HepG2 (cell line): Measurements from ENCODE around the gene STEAP1. TPM values are rescaled to one million over a fixed set of nuclear protein-coding genes. Genes with fewer than 3 reads are reported as not detected.

Experiments
- ADNP ChIP-seq: sonication (generic); formaldehyde crosslinking; IDR thresholded peaks from 2 replicates; pipeline ENCODE4 v1.4.0; 2020; ENCODE audit warnings: missing genetic modification reagents
- ARNTL ChIP-seq: sonication (generic); formaldehyde crosslinking; IDR thresholded peaks from 2 replicates; pipeline ENCODE4 v1.4.0; 2020; ENCODE audit warnings: mild to moderate bottlenecking, missing genetic modification reagents
- CCAR2 ChIP-seq: fragments of 200-400 bp; formaldehyde crosslinking; optimal IDR thresholded peaks from 2 replicates; pipeline ENCODE3; 2018; ENCODE audit warnings: low read depth, mild to moderate bottlenecking, low read length, moderate library complexity
- MTF2 ChIP-seq: sonication (generic); formaldehyde crosslinking; IDR thresholded peaks from 2 replicates; pipeline ENCODE4 v1.5.0; 2020; ENCODE audit warnings: missing genetic modification reagents, borderline replicate concordance
- NCOR1 ChIP-seq: fragments of 200-600 bp; sonication (generic); IDR thresholded peaks from 2 replicates; pipeline ENCODE4 v1.7.0; 2017; ENCODE audit warnings: antibody characterized with exemption, low read length, borderline replicate concordance
- PHF8 ChIP-seq: sonication (generic); formaldehyde crosslinking; IDR thresholded peaks from 2 replicates; pipeline ENCODE4 v1.5.0; 2020; ENCODE audit warnings: missing genetic modification reagents
- PITX1 ChIP-seq: sonication (generic); formaldehyde crosslinking; IDR thresholded peaks from 2 replicates; pipeline ENCODE4 v1.5.1; 2020; ENCODE audit warnings: mild to moderate bottlenecking, missing genetic modification reagents
- RFX3 ChIP-seq: IDR thresholded peaks from 2 replicates; pipeline ENCODE4 v1.6.1; 2016; ENCODE audit warnings: missing biosample characterization, missing genetic modification reagents
- YY1 ChIP-seq: IDR thresholded peaks from 2 replicates; pipeline ENCODE4 v1.6.1; 2011; ENCODE audit warnings: low read length, low read depth, moderate library complexity, mild to moderate bottlenecking; ENCODE audit not compliant: insufficient read depth, insufficient replicate concordance
- ZNF446 ChIP-seq: sonication (generic); formaldehyde crosslinking; IDR thresholded peaks from 2 replicates; pipeline ENCODE4 v1.5.0; 2020; ENCODE audit warnings: mild to moderate bottlenecking, missing genetic modification reagents
- ZNF501 ChIP-seq: sonication (generic); formaldehyde crosslinking; IDR thresholded peaks from 2 replicates; pipeline ENCODE4 v1.5.1; 2020; ENCODE audit warnings: mild to moderate bottlenecking, moderate library complexity, missing genetic modification reagents
- ZNF839 ChIP-seq: sonication (generic); formaldehyde crosslinking; IDR thresholded peaks from 2 replicates; pipeline ENCODE4 v1.4.0; 2020; ENCODE audit warnings: missing genetic modification reagents, mild to moderate bottlenecking, borderline replicate concordance
- ZSCAN9 ChIP-seq: IDR thresholded peaks from 2 replicates; pipeline ENCODE4 v1.6.1; 2016; ENCODE audit warnings: borderline replicate concordance
- polyA plus RNA-seq, 8 experiments: library from polyadenylated mRNA; depleted of rRNA in 3 of 8; stranded (reverse) in 7 of 8; unstranded in 1 of 8; fragments of >200 nt; fragmentation: Illumina TruSeq in 4 of 8; extraction: Trizol in 4 of 8; gene quantifications; 2 replicates each; pipeline versions ENCODE4 v1.2.1 to v1.2.3, GENCODE V29; 2011 to 2016; ENCODE audit warnings: low read depth in 4 of 8, missing spikeins in 1 of 8, mixed read lengths in 1 of 8; ENCODE audit not compliant: insufficient read depth in 1 of 8
- total RNA-seq, 5 experiments: library from RNA; depleted of rRNA; stranded (reverse); fragments of >200 nt; fragmentation: Illumina TruSeq; extraction: Trizol; gene quantifications; 2 replicates each; pipeline ENCODE4 v1.2.3, GENCODE V29; 2016; ENCODE audit warnings: low read depth in 1 of 5
- TF ChIP-seq, protein P1 (sequence below): sonication (generic); formaldehyde crosslinking; IDR thresholded peaks from 2 replicates; pipeline ENCODE4 v1.5.0; 2020; ENCODE audit warnings: missing genetic modification reagents, mild to moderate bottlenecking, borderline replicate concordance
- TF ChIP-seq, protein P2 (sequence below): sonication (generic); formaldehyde crosslinking; IDR thresholded peaks from 2 replicates; pipeline ENCODE4 v1.5.1; 2020; ENCODE audit warnings: mild to moderate bottlenecking, missing genetic modification reagents, borderline replicate concordance
- TF ChIP-seq, protein P3 (sequence below): sonication (generic); formaldehyde crosslinking; IDR thresholded peaks from 2 replicates; pipeline ENCODE4 v1.4.0; 2020; ENCODE audit warnings: mild to moderate bottlenecking, missing genetic modification reagents
- TF ChIP-seq, protein P4 (sequence below): sonication (generic); formaldehyde crosslinking; IDR thresholded peaks from 2 replicates; pipeline ENCODE4 v1.8.1; 2023; ENCODE audit warnings: missing genetic modification reagents, mild to moderate bottlenecking, borderline replicate concordance
- TF ChIP-seq, protein P5 (sequence below): IDR thresholded peaks from 2 replicates; pipeline ENCODE4 v1.6.1; 2016
- TF ChIP-seq, protein P6 (sequence below): sonication (generic); formaldehyde crosslinking; IDR thresholded peaks from 2 replicates; pipeline ENCODE4 v1.5.1; 2020; ENCODE audit warnings: missing genetic modification reagents, mild to moderate bottlenecking, borderline replicate concordance
- TF ChIP-seq, protein P7 (sequence below): sonication (generic); formaldehyde crosslinking; IDR thresholded peaks from 2 replicates; pipeline ENCODE4 v1.8.1; 2023; ENCODE audit warnings: mild to moderate bottlenecking, missing genetic modification reagents

Gene STEAP1
- total and polyA plus RNA-seq, 2 of the 13 experiments (the other 11 are each of a cell fraction or from before 2014, with no cell fraction given) = 23.2 to 24.2 TPM

DNA sequence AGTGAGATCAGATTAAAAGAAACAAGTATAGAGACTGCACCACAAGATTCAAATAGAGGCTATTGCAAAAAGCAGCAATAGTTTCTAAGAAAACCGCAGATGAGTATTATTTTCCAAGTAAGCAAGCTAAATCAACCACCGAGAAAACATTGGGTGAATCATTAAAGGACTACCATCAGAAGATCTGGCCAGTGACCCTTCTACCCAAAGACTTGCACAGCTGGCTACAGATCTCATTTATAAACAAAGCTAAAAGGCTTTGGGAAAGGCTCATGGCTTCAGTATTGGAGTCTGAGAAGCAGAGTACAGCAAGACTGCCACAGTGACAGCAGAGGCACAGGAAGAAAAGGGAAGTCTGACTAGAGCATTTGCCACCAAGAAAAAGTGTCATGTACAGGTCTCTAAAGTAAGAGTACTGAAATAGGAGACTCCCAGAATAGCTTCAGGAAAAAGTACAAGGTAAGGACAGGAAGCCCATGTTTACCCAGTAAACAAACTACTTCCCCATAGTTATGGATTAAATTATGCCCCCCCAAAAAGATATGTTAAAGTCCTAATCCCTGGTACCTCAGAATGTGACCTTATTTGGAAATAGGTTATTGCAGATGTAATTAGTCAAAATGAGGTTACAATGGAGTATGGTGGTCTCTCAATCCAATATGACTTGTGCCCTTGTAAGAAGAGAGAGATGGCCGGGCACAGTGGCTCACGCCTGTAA lies 19.0 kb downstream of the STEAP1 start (continued):
- TF ChIP-seq, protein P1, sequence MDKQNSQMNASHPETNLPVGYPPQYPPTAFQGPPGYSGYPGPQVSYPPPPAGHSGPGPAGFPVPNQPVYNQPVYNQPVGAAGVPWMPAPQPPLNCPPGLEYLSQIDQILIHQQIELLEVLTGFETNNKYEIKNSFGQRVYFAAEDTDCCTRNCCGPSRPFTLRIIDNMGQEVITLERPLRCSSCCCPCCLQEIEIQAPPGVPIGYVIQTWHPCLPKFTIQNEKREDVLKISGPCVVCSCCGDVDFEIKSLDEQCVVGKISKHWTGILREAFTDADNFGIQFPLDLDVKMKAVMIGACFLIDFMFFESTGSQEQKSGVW (CRISPR knock-in tag) = no peak
- no peak for TF ChIP-seq MTF2 (CRISPR knock-in tag)
- no peak for TF ChIP-seq CCAR2
- no peak for TF ChIP-seq ZSCAN9 (CRISPR knock-in tag)
- TF ChIP-seq, protein P2, sequence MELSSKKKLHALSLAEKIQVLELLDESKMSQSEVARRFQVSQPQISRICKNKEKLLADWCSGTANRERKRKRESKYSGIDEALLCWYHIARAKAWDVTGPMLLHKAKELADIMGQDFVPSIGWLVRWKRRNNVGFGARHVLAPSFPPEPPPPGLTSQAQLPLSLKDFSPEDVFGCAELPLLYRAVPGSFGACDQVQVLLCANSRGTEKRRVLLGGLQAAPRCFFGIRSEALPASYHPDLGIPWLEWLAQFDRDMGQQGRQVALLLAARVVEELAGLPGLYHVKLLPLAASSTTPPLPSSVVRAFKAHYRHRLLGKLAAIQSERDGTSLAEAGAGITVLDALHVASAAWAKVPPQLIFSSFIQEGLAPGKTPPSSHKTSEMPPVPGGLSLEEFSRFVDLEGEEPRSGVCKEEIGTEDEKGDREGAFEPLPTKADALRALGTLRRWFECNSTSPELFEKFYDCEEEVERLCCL (CRISPR knock-in tag) = no peak
- TF ChIP-seq YY1 = no peak
- TF ChIP-seq RFX3 = no peak
- peak; percentile 22; the same call in 1 of the 2 replicates for TF ChIP-seq NCOR1
- no peak for TF ChIP-seq ARNTL (CRISPR knock-in tag)
- TF ChIP-seq, protein P3, sequence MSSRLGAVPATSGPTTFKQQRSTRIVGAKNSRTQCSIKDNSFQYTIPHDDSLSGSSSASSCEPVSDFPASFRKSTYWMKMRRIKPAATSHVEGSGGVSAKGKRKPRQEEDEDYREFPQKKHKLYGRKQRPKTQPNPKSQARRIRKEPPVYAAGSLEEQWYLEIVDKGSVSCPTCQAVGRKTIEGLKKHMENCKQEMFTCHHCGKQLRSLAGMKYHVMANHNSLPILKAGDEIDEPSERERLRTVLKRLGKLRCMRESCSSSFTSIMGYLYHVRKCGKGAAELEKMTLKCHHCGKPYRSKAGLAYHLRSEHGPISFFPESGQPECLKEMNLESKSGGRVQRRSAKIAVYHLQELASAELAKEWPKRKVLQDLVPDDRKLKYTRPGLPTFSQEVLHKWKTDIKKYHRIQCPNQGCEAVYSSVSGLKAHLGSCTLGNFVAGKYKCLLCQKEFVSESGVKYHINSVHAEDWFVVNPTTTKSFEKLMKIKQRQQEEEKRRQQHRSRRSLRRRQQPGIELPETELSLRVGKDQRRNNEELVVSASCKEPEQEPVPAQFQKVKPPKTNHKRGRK (CRISPR knock-in tag) = no peak
- TF ChIP-seq, protein P4, sequence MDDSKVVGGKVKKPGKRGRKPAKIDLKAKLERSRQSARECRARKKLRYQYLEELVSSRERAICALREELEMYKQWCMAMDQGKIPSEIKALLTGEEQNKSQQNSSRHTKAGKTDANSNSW (CRISPR knock-in tag) = no peak
- no peak for TF ChIP-seq PHF8 (CRISPR knock-in tag)
- TF ChIP-seq, protein P5, sequence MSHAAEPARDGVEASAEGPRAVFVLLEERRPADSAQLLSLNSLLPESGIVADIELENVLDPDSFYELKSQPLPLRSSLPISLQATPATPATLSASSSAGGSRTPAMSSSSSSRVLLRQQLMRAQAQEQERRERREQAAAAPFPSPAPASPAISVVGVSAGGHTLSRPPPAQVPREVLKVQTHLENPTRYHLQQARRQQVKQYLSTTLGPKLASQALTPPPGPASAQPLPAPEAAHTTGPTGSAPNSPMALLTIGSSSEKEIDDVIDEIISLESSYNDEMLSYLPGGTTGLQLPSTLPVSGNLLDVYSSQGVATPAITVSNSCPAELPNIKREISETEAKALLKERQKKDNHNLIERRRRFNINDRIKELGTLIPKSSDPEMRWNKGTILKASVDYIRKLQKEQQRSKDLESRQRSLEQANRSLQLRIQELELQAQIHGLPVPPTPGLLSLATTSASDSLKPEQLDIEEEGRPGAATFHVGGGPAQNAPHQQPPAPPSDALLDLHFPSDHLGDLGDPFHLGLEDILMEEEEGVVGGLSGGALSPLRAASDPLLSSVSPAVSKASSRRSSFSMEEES (CRISPR knock-in tag) = no peak
- TF ChIP-seq ZNF839 (CRISPR knock-in tag) = no peak
- TF ChIP-seq ZNF501 = 0 out of 2 replicates have a peak, but pooled peaks have one; percentile 17
- no peak for TF ChIP-seq ZNF446
- peak; percentile 68; the same call in 1 of the 2 replicates for TF ChIP-seq PITX1 (CRISPR knock-in tag)
- TF ChIP-seq, protein P6, sequence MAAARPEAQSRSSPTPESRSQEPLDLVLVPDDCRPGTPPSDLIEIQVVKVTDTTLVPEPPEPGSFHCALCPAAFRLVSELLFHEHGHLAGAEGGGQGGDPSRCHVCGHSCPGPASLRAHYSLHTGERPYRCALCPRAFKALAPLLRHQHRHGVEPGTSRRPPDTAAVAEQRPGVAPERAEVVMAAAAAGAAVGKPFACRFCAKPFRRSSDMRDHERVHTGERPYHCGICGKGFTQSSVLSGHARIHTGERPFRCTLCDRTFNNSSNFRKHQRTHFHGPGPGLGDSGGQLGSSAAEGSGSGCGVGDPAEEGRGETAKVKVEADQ (CRISPR knock-in tag) = no peak
- TF ChIP-seq ADNP (CRISPR knock-in tag) = no peak
- TF ChIP-seq, protein P7, sequence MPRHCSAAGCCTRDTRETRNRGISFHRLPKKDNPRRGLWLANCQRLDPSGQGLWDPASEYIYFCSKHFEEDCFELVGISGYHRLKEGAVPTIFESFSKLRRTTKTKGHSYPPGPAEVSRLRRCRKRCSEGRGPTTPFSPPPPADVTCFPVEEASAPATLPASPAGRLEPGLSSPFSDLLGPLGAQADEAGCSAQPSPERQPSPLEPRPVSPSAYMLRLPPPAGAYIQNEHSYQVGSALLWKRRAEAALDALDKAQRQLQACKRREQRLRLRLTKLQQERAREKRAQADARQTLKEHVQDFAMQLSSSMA (CRISPR knock-in tag) = no peak
